ENCODE measurements around the gene GPHN.

The GPHN gene

DNA sequence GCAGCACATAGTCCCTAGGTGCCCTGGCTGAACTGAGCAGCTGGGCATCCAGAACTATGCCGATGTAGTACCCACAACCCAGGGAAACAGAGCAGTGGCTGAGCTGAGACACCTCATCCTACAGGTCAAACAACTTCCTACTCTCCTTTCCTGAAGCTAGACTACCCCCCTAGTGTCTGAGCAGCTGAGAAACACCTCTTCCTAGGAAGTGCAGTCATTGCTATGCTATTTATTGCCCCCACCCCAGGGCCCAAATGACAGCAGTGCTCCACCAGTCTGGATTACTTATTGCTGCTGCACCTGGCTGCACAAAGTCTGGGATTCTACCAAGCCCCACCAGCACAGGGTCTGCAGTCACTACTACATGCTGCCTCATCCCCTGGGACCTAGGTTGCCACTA, 664.6 kb downstream of the GPHN start:
- DNase-seq, result no peak

DNA sequence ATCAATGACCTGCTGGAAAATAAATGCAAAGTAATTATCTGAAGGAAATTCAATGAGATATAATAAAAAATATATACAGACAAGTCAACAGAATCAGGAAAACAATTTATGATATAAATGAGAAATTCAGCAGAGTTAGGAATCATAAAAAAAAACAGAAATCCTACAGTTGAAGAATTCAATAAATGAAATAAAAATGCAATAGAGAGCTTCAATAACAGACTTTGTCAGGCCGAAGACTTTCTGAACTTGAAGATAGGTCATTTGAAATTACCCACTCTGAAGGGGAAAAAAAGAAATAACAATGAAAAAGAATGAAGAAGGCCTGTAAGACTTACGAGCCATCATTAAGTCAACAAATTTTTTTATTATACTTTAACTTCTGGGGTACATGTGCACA, 665.8 kb downstream of the GPHN start:
- no peak for DNase-seq

DNA sequence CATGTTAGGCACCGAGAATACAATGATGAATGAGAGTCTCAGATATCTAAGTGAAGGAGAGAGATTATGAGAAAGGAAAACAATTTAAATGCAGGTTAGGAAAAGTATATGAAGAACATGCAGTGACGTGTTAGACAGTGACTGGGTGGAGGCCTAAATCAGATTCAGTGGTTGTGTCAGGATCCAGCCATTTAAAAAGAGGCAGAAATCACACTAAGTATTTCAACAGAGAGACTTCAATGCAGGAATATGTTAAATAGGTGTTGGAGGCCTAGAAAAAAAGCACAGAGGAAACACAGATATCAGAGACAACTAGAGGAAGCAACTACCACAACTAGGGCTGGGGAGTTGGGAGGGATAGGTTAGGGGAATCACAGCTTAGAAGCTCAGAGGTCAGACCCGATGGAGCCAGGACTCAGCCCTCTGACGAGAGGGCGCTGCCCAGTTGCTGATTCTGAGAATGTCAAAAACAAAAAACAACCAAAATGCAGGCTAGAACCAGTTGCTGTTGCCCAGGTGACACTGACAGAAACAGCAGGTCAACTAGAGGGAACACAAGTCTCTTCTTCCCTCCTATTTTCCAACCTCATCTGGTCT, 678.3 kb downstream of the GPHN start:
- DNase-seq, result no peak

DNA sequence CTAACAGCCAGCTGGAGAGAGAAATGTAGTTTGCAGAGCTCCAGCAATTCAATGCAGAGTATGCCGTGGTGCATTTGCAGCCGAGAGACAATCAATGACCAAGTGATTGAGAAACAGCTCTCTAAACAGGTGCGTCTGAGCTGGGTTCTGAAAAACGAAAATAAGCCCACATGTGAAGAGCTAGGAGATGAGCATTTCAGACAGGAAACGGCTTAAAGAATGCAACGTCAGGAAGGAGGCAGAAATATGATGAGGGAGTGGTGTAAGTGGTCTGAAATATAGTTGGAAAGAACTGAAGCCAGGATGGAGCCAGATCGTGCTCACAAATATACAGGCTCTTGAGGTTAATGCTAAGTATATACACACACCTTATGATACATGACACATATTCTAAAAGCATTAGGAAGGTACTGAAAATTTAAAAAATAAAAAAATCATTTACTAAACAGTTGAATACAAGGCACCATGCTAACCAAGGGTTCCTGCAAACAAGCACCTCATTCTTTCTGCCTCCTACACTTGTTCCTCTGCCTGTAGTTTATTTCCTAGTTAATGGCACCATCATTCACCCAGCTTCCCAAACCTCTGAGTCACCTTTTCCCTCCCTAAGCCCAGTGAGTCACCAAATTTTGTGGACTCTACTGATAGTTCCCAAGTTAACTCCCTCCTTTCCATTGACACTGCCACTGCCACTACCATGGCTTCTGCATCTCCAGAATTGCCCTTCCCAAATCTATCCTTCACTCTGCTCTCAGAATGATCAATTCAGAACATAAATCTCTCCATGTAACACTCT, 679.0 kb downstream of the GPHN start:
- DNase-seq, result no peak

DNA sequence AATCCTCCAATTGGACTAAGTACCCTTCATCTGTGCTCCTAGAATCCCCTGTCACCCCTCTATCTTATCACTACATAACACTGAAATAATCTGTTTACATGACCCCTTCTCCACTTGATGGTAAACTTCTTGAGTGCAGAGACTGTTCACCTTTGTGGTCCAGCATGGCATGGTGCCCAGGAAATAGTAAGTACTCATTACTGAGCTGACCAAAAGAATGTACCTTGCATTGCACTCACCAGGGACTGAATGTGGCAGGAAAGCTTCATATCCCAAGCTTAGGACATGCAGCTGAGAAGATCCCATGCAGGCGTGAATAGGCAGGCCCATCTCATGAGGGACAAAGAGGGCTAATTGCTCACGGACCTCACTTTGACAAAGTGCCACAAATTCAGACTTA, 679.9 kb downstream of the GPHN start:
- no peak for DNase-seq

DNA sequence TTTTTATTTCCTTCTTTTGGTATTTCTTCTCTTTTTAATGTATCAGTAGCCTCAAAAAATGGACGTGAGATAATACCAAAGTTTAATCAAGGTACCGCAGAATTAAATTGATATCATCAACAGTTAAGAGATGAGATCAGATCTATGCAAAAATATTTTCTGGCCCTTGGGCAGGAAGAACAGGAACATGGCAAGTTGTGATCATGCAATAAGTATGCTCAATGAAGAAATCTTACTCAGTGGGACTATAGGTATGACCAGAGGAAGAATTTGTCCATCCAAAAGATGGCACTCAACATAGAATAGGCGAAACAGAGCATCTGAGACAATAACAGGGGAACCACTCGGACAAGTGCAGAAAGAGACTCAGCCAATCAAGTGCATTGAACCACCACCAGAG, 680.4 kb downstream of the GPHN start:
- DNase-seq, result no peak

DNA sequence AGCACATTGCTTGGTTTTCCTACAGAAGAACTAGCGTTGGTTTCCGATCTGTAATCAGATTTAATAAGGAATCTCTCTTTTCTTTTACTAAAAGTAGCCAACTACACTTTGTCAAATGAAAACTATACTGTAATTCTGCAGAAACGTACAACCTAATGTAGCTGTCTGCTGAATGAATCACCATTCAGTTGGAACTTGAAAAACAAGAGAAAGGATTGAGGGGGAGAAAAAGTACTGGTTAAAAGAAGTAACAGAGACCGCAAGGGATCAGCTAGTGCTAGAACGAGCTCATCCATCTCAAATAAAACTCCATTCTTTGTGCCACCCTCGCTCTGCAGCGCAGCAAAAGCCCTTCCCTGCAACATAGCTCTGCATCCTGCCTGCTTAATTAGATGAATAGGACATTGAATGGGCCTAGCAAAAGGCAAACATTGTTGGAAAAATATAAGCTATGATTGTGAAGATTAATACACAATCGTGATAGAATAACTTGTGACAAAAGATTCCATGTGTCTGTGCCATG, 683.9 kb downstream of the GPHN start:
- DNase-seq, result no peak

DNA sequence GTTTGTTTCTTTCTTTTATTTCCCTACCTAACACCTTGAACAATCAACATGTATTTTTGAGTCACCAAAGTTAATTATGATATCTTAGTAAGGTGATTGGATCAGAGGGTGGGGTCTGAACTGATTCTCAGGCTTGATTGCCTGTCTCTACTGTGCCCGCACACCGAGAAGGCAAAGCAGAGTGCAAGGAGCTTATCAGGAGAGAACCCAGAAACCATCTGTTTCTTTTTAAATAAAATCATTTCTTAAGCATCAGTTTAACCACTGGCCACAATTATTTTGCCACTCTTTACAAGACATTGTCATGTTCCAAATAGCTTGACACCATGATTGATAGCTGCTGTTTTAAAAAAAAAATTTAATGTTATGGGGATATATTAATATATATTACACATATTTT, 684.4 kb downstream of the GPHN start:
- no peak for DNase-seq

DNA sequence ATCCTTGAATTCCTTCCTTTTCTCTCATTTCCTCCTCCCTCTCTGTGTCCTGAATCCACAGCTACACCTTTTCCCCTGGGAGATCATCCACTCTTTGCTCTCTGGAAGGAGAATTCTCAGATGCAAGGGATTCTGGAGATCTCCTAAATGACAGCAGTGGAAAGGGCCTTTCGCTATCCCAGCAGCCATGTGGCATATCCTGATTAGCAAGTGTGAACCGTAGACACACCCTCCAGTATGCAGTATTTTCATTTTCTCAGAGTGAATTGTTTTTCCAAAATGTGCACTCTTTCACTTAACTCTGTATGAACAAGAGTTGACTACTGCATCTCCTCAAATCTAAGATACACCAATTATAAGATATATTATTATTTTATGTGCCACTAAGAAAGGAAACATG, 687.3 kb downstream of the GPHN start:
- DNase-seq, result no peak

DNA sequence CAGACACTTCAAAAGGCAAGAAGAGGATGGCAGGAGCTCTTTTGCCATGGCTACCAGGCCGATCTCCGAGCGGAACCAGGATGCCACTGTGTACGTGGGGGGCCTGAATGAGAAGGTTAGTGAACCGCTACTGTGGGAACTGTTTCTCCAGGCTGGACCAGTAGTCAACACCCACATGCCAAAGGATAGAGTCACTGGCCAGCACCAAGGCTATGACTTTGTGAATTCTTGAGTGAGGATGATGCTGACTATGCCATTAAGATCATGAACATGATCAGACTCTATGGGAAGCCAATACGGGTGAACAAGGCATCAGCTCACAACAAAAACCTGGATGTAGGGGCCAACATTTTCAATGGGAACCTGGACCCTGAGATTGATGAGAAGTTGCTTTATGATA, 691.1 kb downstream of the GPHN start:
- no peak for DNase-seq

DNA sequence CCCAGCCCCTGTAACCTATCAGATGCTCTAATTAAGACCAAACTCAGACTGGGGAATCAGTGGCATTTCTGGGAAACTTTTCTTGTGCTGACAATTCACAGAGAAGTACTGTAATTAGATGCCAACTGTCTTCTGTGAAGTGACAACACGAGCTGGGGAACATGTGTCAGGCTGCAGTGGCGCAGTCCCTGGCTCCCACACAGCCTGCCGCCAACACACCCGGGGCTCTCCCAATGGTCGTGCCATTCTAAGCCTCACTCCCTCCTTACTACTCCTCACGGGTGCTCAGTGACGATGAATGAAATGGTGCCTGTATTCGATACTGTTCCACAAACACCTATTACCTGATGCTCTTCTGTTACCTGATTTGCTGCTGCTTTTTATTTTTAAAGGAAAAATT, 699.9 kb downstream of the GPHN start:
- DNase-seq, result no peak

DNA sequence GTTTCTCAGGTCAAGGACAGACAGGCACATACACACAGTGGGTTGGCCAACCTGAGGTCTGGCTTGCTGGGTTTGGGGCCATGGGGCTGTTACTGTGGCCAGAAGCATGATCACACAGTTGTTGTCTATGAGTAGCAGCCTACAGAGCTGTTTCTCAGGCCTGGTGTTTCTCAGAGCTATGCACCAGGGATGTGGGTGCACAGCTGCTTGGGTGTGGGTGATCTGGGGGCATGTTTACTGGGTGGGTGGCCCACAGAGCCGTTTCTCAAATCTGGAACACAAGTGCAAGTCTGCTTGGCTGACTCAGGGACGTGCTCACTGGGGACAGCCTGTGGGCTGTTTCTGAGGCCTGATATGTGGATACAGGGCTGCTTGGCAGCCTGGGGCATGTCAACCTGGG, 710.2 kb downstream of the GPHN start:
- no peak for DNase-seq

DNA sequence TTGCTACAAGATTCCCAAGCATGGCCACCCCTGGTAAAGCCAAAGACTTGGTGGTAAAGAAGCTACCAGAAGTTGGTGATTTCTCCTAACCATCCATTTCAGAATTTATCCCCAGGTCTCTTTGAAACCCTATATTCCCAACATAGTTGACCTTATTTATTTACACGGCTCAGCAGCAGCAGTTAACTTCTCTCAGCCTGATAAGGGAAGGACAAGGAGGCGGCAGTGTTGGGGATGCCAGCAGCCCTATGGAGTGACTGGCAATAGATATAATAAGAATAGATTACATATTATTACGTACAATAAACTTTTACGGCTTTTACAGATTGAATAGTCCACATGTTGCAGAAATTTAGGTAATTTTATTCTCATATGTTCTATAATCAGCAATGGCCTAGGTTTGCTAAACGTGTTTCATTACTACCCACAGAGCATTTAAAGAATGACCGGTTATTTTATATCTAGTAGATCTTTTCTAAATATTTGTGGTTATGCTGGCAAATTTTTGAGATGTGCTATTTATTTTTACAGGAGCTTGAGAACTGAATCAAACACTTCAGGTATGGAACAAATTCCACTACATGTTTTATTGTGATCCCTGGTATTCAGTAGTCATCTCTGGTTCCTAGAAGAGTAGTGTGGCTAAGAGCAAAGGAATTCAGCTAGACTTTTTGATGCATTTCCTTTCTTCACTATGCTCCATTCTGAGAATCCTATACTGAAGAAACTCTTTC, 713.5 kb downstream of the GPHN start:
- no peak for DNase-seq

DNA sequence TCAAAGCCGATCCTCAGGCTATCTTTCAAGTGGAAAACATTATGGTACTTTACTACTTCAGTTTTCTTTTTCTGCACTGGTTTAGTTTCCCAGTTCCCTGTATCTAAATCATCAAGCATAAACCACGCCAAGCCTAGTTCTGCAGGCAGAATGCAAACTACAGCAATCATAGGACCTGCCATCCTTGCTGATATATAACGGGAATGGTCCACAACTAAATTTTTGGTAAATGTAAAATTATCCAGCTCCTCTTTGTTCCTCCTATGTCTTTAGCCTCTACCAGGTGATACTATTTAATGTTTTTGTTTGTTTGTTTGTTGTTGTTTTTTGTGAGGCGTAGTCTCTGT, 714.0 kb downstream of the GPHN start:
- no peak for DNase-seq

DNA sequence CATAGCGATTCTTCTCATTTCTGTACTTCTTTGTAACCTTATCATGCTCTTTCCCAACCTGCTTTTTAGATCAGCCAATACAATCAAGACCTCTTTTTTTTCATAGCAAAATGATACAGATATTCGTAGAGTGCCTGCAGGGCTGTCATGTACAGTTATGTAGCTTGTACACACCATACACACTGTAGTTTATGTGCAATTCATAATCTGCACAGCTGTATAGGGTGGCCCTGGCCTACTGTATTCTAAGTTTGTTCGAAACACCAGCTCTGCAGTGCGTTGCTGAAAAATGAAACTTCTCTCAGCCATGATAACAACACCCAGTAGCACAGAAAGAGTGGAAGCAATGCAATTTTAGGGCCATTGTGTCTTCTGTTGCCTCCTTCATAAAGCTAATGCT, 717.6 kb downstream of the GPHN start:
- no peak for DNase-seq

DNA sequence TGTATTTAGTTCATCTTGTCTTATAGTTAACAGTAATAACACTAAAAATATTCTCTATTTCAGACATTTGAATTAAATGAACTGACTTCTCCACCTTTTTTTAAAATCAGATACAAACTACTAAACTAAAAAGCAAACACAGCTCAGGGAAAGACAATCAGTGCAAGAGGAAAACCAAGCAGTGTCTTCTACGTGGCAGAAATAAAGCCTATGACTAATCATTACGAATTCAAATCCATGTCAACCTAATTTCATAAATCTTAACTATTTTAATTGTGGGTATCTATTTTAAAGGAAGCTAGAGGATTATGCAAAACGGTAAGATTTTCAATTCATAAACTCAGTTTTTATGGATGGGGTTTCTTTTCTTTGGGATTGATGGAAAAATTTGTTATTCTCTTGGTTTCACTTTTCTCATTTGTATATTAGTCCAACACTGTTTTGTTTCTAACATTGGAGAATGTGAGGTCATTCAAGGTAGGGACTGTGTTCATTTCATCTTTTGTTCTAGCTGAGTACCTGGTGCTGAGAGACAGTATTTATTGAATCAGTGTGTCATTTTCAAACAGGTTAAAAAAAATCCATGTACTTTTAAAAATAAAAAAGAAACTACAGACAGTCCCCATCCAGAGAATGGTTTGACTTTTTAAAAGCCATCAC, 720.5 kb downstream of the GPHN start:
- DNase-seq, result no peak

All from activated CD8-positive, alpha-beta memory T cell treated with anti-CD3 and anti-CD28 coated beads, Interleukin-2, amount 50 U/mL, for 4 hours (primary cell).